GM23338 (cell line): ENCODE measurements around the gene AGO1. TPM values are rescaled to one million over a fixed set of nuclear protein-coding genes. Genes with fewer than 3 reads are reported as not detected.

Experiments used
- ATAC-seq: fragments of 200-7000 bp; cut with Tn5 transposase; 3 replicates; pipeline ENCODE4 v1.9.1; 2020
- DNase-seq: peaks from one replicate; pipeline ENCODE4 v3.0.0-alpha.2; 2015; ENCODE audit warnings: low spot score
- H2AFZ ChIP-seq: fragments of 200-600 bp; sonication (generic); 2 replicates; pipeline ENCODE4 v1.8.0; 2016; ENCODE audit warnings: antibody characterized with exemption, mild to moderate bottlenecking, moderate library complexity
- H3F3A ChIP-seq: fragments of 200-600 bp; sonication (generic); replicated peaks from 2 replicates; pipeline ENCODE4 v1.8.0; 2017; ENCODE audit warnings: antibody characterized with exemption, mixed run types, low read depth
- H3K27ac ChIP-seq: fragments of 200-600 bp; sonication (generic); 2 replicates; pipeline ENCODE4 v1.6.1; 2016; ENCODE audit warnings: low read depth
- H3K27me3 ChIP-seq: fragments of 200-600 bp; sonication (generic); 2 replicates; pipeline ENCODE4 v1.8.0; 2016; ENCODE audit warnings: mild to moderate bottlenecking, mixed run types, moderate library complexity; ENCODE audit not compliant: insufficient read depth
- H3K36me3 ChIP-seq: fragments of 200-600 bp; sonication (generic); 2 replicates; pipeline ENCODE4 v1.8.0; 2016; ENCODE audit warnings: mild to moderate bottlenecking; ENCODE audit not compliant: insufficient read depth
- H3K4me1 ChIP-seq: fragments of 200-600 bp; sonication (generic); 2 replicates; pipeline ENCODE4 v1.8.0; 2016; ENCODE audit warnings: mild to moderate bottlenecking, moderate library complexity; ENCODE audit not compliant: insufficient read depth
- H3K4me2 ChIP-seq: fragments of 200-600 bp; sonication (generic); 2 replicates; pipeline ENCODE4 v1.7.1; 2017; ENCODE audit warnings: mixed run types
- H3K4me3 ChIP-seq: fragments of 200-600 bp; sonication (generic); 2 replicates; pipeline ENCODE4 v1.6.1; 2016; ENCODE audit warnings: mixed run types
- H3K79me2 ChIP-seq: fragments of 200-600 bp; sonication (generic); replicated peaks from 2 replicates; pipeline ENCODE4 v1.8.0; 2017; ENCODE audit warnings: mild to moderate bottlenecking; ENCODE audit not compliant: insufficient read depth
- H3K9me2 ChIP-seq: fragments of 200-600 bp; sonication (generic); 2 replicates; pipeline ENCODE4 v1.8.0; 2017; ENCODE audit not compliant: insufficient read depth
- H4K20me1 ChIP-seq: fragments of 200-600 bp; sonication (generic); replicated peaks from 2 replicates; pipeline ENCODE4 v1.8.0; 2017; ENCODE audit warnings: mild to moderate bottlenecking; ENCODE audit not compliant: insufficient read depth
- H3K27ac Mint-ChIP-seq: 2 replicates; pipeline ENCODE4 v1.8.0; 2020; ENCODE audit warnings: inconsistent platforms, mild to moderate bottlenecking, moderate library complexity, mixed read lengths
- H3K27me3 Mint-ChIP-seq: 3 replicates; pipeline ENCODE4 v1.8.0; 2022; ENCODE audit warnings: low read depth, mild to moderate bottlenecking, moderate library complexity, mixed read lengths, inconsistent platforms; ENCODE audit not compliant: insufficient read depth, poor library complexity
- H3K36me3 Mint-ChIP-seq: 3 replicates; pipeline ENCODE4 v1.8.0; 2021; ENCODE audit warnings: low read depth, mild to moderate bottlenecking, inconsistent platforms, moderate library complexity, mixed read lengths
- H3K4me1 Mint-ChIP-seq: 3 replicates; pipeline ENCODE4 v1.8.0; 2020; ENCODE audit warnings: mild to moderate bottlenecking, inconsistent platforms, mixed read lengths
- H3K4me3 Mint-ChIP-seq: 3 replicates; pipeline ENCODE4 v1.8.0; 2021; ENCODE audit warnings: moderate library complexity, mild to moderate bottlenecking, inconsistent platforms, mixed read lengths
- H3K9me3 Mint-ChIP-seq: 3 replicates; pipeline ENCODE4 v1.8.0; 2020; ENCODE audit warnings: moderate library complexity, mild to moderate bottlenecking, inconsistent platforms, mixed read lengths
- CREB1 ChIP-seq: fragments of 250-450 bp; sonication (Bioruptor Pico); IDR thresholded peaks from 2 replicates; pipeline ENCODE4 v1.5.0; 2020; ENCODE audit warnings: low read depth, mild to moderate bottlenecking, moderate library complexity
- EZH2 ChIP-seq: fragments of 200-600 bp; sonication (generic); IDR thresholded peaks from one replicate; pipeline ENCODE4 v1.8.0; 2017; ENCODE audit warnings: antibody characterized with exemption, mild to moderate bottlenecking, low read depth; ENCODE audit not compliant: unreplicated experiment
- EZH2phosphoT487 ChIP-seq: fragments of 200-600 bp; sonication (generic); IDR thresholded peaks from one replicate; pipeline ENCODE4 v1.8.1; 2018; ENCODE audit warnings: antibody characterized with exemption; ENCODE audit not compliant: unreplicated experiment
- JUNB ChIP-seq: IDR thresholded peaks from one replicate; pipeline ENCODE4 v1.6.1; 2016; ENCODE audit warnings: antibody characterized with exemption; ENCODE audit not compliant: unreplicated experiment
- NANOG ChIP-seq: IDR thresholded peaks from 2 replicates; pipeline ENCODE4 v1.6.1; 2016; ENCODE audit warnings: antibody characterized with exemption, borderline replicate concordance
- POLR2AphosphoS5 ChIP-seq: IDR thresholded peaks from 2 replicates; pipeline ENCODE4 v1.6.1; 2016; ENCODE audit warnings: antibody characterized with exemption, low read depth
- STAT1 ChIP-seq: IDR thresholded peaks from one replicate; pipeline ENCODE4 v1.6.1; 2016; ENCODE audit warnings: antibody characterized with exemption; ENCODE audit not compliant: unreplicated experiment
- ZNF114 ChIP-seq: fragments of 250-450 bp; sonication (Bioruptor Pico); IDR thresholded peaks from 2 replicates; pipeline ENCODE4 v1.5.0; 2020; ENCODE audit warnings: mild to moderate bottlenecking, moderate library complexity
- ZNF331 ChIP-seq: fragments of 250-450 bp; sonication (Bioruptor Pico); IDR thresholded peaks from 2 replicates; pipeline ENCODE4 v1.5.0; 2020; ENCODE audit warnings: low read depth, mild to moderate bottlenecking, moderate library complexity
- polyA plus RNA-seq: library from polyadenylated mRNA; unstranded; fragments of >200 nt; fragmentation: Nextera tagmentation; extraction: Ambion mirVana; gene quantifications from 2 replicates; pipeline ENCODE4 v1.2.1, GENCODE V29; 2016
- total RNA-seq: library from RNA; depleted of rRNA; stranded (reverse); fragments of >200 nt; shearing (Covaris generic); gene quantifications from 2 replicates; pipeline ENCODE4 v1.2.3, GENCODE V29; 2014
- TF ChIP-seq, protein P1 (sequence below), 2 experiments: fragments of 200-600 bp in 1 of 2; sonication (generic) in 1 of 2; conservative IDR thresholded peaks; 2 replicates each; pipeline versions ENCODE4 v1.5.1 to v1.6.1; 2016 to 2017; ENCODE audit warnings: antibody characterized with exemption in 2 of 2, low read depth in 2 of 2, mild to moderate bottlenecking in 2 of 2, moderate library complexity in 1 of 2
- TF ChIP-seq, protein P2 (sequence below): IDR thresholded peaks from one replicate; pipeline ENCODE4 v1.6.1; 2018; ENCODE audit warnings: antibody characterized with exemption; ENCODE audit not compliant: unreplicated experiment
- TF ChIP-seq, protein P3 (sequence below): IDR thresholded peaks from 2 replicates; pipeline ENCODE4 v1.6.1; 2016; ENCODE audit warnings: antibody characterized with exemption
- TF ChIP-seq, protein P4 (sequence below): fragments of 250-450 bp; sonication (Bioruptor Pico); IDR thresholded peaks from 2 replicates; pipeline ENCODE4 v1.5.0; 2020; ENCODE audit warnings: mild to moderate bottlenecking, moderate library complexity

Gene AGO1
- total and polyA plus RNA-seq, 2 experiments from 2014 or later = 10.6 to 65.1 TPM

DNA sequence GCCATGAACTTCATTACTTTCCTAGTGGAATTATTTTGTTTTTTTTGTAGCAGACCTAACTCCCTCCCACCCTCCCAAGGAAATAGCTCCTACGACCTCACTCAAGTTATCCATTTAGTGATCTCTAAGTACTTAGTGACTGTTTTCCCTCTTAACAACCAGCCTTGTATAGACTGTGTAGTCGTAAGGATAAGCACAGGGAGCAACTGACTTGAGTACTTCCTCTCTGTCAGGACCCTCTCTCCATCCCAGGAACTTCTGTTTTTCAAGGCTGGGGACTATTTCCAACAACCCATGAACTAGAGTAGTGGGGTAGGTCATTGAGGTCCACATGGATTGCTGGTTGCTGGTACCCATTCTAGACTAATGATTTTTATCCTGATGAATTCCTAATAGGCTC is 1.9 kb downstream of the AGO1 start:
- peaks cover 56% of the 10 kb centered on the region for H3K79me2 ChIP-seq
- H3K36me3 ChIP-seq = no peaks in the 10 kb centered on the region
- peak overlapping the region; percentile 98 for H3K4me3 ChIP-seq
- Mint-ChIP-seq H3K27me3 (peaks cover 14% of the 10 kb centered on the region), H3K36me3 (peaks cover 14% of the 10 kb centered on the region), H3K27ac (no peak overlapping the region; the same call in 1 of the 2 replicates), H3K4me1 (peaks cover 58% of the 10 kb centered on the region), H3K4me3 (peak overlapping the region; percentile 95), H3K9me3 (no peaks in the 10 kb centered on the region)
- TF ChIP-seq, protein P1, sequence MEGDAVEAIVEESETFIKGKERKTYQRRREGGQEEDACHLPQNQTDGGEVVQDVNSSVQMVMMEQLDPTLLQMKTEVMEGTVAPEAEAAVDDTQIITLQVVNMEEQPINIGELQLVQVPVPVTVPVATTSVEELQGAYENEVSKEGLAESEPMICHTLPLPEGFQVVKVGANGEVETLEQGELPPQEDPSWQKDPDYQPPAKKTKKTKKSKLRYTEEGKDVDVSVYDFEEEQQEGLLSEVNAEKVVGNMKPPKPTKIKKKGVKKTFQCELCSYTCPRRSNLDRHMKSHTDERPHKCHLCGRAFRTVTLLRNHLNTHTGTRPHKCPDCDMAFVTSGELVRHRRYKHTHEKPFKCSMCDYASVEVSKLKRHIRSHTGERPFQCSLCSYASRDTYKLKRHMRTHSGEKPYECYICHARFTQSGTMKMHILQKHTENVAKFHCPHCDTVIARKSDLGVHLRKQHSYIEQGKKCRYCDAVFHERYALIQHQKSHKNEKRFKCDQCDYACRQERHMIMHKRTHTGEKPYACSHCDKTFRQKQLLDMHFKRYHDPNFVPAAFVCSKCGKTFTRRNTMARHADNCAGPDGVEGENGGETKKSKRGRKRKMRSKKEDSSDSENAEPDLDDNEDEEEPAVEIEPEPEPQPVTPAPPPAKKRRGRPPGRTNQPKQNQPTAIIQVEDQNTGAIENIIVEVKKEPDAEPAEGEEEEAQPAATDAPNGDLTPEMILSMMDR (conservative IDR thresholded peaks at IDR 0.05; ENCODE audit: low read depth in 2 of 2) = no peak
- TF ChIP-seq EZH2 (no peak), JUNB (no peak), ZNF331 (no peak), ZNF114 (CRISPR knock-in tag) (no peak), CREB1 (CRISPR knock-in tag) (no peak), NANOG (no peak), STAT1 (no peak), POLR2AphosphoS5 (no peak), EZH2phosphoT487 (no peak)
- TF ChIP-seq, protein P2, sequence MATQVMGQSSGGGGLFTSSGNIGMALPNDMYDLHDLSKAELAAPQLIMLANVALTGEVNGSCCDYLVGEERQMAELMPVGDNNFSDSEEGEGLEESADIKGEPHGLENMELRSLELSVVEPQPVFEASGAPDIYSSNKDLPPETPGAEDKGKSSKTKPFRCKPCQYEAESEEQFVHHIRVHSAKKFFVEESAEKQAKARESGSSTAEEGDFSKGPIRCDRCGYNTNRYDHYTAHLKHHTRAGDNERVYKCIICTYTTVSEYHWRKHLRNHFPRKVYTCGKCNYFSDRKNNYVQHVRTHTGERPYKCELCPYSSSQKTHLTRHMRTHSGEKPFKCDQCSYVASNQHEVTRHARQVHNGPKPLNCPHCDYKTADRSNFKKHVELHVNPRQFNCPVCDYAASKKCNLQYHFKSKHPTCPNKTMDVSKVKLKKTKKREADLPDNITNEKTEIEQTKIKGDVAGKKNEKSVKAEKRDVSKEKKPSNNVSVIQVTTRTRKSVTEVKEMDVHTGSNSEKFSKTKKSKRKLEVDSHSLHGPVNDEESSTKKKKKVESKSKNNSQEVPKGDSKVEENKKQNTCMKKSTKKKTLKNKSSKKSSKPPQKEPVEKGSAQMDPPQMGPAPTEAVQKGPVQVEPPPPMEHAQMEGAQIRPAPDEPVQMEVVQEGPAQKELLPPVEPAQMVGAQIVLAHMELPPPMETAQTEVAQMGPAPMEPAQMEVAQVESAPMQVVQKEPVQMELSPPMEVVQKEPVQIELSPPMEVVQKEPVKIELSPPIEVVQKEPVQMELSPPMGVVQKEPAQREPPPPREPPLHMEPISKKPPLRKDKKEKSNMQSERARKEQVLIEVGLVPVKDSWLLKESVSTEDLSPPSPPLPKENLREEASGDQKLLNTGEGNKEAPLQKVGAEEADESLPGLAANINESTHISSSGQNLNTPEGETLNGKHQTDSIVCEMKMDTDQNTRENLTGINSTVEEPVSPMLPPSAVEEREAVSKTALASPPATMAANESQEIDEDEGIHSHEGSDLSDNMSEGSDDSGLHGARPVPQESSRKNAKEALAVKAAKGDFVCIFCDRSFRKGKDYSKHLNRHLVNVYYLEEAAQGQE = no peak
- TF ChIP-seq, protein P3, sequence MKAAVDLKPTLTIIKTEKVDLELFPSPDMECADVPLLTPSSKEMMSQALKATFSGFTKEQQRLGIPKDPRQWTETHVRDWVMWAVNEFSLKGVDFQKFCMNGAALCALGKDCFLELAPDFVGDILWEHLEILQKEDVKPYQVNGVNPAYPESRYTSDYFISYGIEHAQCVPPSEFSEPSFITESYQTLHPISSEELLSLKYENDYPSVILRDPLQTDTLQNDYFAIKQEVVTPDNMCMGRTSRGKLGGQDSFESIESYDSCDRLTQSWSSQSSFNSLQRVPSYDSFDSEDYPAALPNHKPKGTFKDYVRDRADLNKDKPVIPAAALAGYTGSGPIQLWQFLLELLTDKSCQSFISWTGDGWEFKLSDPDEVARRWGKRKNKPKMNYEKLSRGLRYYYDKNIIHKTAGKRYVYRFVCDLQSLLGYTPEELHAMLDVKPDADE = no peak
- TF ChIP-seq, protein P4, sequence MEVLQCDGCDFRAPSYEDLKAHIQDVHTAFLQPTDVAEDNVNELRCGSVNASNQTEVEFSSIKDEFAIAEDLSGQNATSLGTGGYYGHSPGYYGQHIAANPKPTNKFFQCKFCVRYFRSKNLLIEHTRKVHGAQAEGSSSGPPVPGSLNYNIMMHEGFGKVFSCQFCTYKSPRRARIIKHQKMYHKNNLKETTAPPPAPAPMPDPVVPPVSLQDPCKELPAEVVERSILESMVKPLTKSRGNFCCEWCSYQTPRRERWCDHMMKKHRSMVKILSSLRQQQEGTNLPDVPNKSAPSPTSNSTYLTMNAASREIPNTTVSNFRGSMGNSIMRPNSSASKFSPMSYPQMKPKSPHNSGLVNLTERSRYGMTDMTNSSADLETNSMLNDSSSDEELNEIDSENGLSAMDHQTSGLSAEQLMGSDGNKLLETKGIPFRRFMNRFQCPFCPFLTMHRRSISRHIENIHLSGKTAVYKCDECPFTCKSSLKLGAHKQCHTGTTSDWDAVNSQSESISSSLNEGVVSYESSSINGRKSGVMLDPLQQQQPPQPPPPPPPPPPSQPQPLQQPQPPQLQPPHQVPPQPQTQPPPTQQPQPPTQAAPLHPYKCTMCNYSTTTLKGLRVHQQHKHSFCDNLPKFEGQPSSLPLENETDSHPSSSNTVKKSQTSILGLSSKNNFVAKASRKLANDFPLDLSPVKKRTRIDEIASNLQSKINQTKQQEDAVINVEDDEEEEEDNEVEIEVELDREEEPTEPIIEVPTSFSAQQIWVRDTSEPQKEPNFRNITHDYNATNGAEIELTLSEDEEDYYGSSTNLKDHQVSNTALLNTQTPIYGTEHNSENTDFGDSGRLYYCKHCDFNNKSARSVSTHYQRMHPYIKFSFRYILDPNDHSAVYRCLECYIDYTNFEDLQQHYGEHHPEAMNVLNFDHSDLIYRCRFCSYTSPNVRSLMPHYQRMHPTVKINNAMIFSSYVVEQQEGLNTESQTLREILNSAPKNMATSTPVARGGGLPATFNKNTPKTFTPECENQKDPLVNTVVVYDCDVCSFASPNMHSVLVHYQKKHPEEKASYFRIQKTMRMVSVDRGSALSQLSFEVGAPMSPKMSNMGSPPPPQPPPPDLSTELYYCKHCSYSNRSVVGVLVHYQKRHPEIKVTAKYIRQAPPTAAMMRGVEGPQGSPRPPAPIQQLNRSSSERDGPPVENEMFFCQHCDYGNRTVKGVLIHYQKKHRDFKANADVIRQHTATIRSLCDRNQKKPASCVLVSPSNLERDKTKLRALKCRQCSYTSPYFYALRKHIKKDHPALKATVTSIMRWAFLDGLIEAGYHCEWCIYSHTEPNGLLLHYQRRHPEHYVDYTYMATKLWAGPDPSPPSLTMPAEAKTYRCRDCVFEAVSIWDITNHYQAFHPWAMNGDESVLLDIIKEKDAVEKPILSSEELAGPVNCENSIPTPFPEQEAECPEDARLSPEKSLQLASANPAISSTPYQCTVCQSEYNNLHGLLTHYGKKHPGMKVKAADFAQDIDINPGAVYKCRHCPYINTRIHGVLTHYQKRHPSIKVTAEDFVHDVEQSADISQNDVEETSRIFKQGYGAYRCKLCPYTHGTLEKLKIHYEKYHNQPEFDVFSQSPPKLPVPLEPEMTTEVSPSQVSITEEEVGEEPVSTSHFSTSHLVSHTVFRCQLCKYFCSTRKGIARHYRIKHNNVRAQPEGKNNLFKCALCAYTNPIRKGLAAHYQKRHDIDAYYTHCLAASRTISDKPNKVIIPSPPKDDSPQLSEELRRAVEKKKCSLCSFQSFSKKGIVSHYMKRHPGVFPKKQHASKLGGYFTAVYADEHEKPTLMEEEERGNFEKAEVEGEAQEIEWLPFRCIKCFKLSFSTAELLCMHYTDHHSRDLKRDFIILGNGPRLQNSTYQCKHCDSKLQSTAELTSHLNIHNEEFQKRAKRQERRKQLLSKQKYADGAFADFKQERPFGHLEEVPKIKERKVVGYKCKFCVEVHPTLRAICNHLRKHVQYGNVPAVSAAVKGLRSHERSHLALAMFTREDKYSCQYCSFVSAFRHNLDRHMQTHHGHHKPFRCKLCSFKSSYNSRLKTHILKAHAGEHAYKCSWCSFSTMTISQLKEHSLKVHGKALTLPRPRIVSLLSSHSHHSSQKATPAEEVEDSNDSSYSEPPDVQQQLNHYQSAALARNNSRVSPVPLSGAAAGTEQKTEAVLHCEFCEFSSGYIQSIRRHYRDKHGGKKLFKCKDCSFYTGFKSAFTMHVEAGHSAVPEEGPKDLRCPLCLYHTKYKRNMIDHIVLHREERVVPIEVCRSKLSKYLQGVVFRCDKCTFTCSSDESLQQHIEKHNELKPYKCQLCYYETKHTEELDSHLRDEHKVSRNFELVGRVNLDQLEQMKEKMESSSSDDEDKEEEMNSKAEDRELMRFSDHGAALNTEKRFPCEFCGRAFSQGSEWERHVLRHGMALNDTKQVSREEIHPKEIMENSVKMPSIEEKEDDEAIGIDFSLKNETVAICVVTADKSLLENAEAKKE (CRISPR knock-in tag) = no peak
- H3F3A ChIP-seq = peaks cover 20% of the 10 kb centered on the region; the same call in 1 of the 2 replicates
- H2AFZ ChIP-seq = no peak overlapping the region
- ATAC-seq (no peak), DNase-seq (no peak)
- H4K20me1 ChIP-seq = peaks cover 38% of the 10 kb centered on the region
- H3K27ac ChIP-seq = peak overlapping the region; percentile 65
- no peaks in the 10 kb centered on the region for H3K27me3 ChIP-seq
- H3K4me2 ChIP-seq = peak overlapping the region; percentile 95
- H3K4me1 ChIP-seq = peaks cover 37% of the 10 kb centered on the region
- no peaks in the 10 kb centered on the region for H3K9me2 ChIP-seq
